NB4 (cell line): Measurements from ENCODE around the gene SYNDIG1.

ENCODE experiments used
- DNase-seq: peaks from one replicate; pipeline ENCODE4 v3.0.0; 2010; ENCODE audit warnings: low read depth
- H3K4me3 ChIP-seq: one replicate; pipeline ENCODE4 v1.5.1; 2011; ENCODE audit warnings: mild to moderate bottlenecking, low read depth, low read length, moderate library complexity
- MYC ChIP-seq: IDR thresholded peaks from 2 replicates; pipeline ENCODE4 v1.6.1; 2011; ENCODE audit warnings: low read depth, low read length
- POLR2A ChIP-seq: IDR thresholded peaks from 2 replicates; pipeline ENCODE4 v1.6.1; 2011; ENCODE audit warnings: mild to moderate bottlenecking; ENCODE audit not compliant: insufficient read length; ENCODE audit errors: extremely low read depth
- TF ChIP-seq, protein P1 (sequence below): IDR thresholded peaks from one replicate; pipeline ENCODE4 v1.5.1; 2012; ENCODE audit warnings: low read depth, low read length
- TF ChIP-seq, protein P2 (sequence below): IDR thresholded peaks from 2 replicates; pipeline ENCODE4 v1.6.1; 2011; ENCODE audit warnings: low read depth, low read length

SYNDIG1 gene

DNA sequence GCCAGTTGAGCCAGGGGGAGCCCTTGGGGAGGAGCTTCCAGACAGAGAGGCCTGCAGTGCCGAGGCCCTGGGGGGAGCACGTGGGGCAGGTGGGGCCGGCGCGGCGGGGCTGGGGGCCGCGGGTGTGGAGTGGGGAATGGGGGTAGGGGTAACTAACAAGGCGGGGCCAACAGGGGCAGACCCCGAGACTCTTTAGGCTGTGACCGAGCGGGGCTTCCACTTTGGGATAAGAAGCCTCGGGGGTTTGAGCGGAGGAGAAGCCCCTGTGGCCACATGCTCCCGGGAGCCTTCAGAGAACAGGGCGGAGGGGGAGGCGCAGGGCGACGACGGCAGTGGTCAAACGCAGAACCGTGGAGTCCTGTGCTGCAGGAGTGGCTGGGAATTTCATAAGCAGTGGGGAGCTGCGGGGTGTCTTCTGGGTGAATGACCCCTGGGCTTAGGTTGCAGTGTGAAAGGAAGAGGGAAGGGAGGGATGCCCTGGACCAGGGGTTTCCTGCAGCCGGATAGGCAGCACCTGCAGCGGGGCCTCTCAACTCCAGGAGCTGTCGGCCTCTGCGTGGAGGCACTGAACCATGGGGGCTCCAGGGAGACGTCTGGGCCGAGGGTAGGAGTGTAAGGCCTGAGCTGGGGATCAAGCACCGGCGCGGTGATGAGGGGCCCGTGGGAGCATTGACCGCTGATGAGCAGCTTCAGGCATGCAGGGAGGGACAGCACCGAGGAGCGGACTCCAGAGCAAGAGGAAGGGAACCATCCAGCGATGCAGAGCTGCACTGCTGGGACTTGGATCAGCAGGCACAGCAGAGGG is 121.0 kb downstream of the SYNDIG1 start:
- no peak overlapping the region for H3K4me3 ChIP-seq
- TF ChIP-seq, protein P1, sequence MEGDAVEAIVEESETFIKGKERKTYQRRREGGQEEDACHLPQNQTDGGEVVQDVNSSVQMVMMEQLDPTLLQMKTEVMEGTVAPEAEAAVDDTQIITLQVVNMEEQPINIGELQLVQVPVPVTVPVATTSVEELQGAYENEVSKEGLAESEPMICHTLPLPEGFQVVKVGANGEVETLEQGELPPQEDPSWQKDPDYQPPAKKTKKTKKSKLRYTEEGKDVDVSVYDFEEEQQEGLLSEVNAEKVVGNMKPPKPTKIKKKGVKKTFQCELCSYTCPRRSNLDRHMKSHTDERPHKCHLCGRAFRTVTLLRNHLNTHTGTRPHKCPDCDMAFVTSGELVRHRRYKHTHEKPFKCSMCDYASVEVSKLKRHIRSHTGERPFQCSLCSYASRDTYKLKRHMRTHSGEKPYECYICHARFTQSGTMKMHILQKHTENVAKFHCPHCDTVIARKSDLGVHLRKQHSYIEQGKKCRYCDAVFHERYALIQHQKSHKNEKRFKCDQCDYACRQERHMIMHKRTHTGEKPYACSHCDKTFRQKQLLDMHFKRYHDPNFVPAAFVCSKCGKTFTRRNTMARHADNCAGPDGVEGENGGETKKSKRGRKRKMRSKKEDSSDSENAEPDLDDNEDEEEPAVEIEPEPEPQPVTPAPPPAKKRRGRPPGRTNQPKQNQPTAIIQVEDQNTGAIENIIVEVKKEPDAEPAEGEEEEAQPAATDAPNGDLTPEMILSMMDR = no peak
- TF ChIP-seq MYC = no peak
- no peak for DNase-seq

DNA sequence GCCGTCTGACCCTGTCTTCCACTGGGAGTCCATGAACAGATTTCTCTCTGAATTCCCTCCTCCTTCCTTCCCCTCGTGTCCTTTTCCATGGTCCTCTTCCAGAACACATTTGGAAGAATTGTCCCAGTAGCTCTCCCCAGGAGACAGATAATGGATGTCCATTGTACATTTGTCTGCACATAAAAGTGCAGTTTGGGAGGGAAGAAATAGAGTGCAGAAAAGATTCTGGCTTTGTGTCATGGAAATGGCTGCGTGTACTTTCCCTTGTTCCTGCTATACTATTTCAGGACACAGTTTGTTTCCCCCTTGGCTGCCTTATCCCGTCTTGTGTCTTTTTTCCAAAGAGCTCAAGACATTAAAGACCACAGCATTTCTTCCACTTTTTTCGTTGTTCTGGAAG is 127.6 kb downstream of the SYNDIG1 start:
- no peak for DNase-seq
- TF ChIP-seq, protein P1 = no peak
- no peak overlapping the region for H3K4me3 ChIP-seq

DNA sequence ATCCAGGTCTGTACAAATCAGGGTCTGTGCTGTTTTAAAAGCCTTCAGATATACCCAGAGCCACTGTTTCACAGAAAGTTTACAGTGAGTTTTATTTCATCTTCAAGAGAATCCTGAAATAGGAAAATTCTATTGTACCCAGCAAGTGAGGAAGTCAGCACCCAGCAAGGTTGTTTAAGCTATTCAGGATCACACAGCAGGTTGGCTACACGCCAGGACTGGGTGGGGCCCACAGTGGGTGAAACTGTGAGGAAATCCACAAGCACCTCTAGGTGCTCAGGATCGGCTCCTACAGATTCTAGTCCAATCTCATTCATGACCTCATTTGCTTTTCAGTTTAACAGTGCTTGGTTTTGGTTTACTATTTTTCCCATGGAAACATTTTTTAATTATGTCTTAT is 128.9 kb downstream of the SYNDIG1 start:
- no peak overlapping the region for H3K4me3 ChIP-seq
- TF ChIP-seq, protein P1 = no peak
- TF ChIP-seq, protein P2, sequence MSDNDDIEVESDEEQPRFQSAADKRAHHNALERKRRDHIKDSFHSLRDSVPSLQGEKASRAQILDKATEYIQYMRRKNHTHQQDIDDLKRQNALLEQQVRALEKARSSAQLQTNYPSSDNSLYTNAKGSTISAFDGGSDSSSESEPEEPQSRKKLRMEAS = no peak
- no peak for TF ChIP-seq POLR2A
- no peak for TF ChIP-seq MYC
- no peak for DNase-seq

DNA sequence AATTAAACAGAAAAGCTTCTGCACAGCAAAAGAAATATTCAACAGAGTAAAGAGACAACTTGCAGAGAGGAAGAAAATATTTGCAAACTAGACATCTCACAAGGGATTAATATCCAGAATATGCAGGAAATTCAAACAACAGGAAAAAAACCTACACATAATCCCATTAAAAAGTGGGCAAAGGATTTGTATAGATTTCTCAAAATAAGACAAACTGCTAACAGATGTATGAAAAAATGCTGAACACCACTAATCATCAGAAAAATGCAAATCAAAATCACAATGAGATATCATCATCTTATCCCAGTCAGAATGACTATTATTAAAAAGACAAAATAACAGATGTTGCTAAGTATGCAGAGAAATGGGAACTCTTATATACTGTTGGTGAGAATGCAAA is 129.6 kb downstream of the SYNDIG1 start:
- DNase-seq = no peak
- TF ChIP-seq, protein P1 = no peak
- TF ChIP-seq POLR2A (no peak), MYC (no peak)
- TF ChIP-seq, protein P2 = no peak

DNA sequence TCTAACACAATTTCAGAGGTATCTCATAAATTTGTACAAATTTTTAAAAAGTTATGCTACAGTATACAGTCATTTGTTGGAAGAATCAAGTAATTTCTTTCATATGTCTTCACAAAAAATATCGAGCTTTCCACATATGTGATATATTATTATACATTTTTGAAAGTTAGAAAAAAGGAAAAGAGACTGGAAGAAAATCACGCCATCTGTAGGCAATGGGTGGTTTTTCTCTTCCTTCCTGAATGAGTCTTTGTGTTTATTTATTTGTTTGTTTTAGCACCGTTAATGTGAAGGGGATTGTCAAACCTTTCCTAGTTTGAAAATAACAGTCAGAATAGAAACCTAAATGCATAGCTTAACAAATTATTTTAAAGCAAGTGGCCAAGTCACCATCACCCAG is 130.6 kb downstream of the SYNDIG1 start:
- H3K4me3 ChIP-seq = no peak overlapping the region
- TF ChIP-seq, protein P1 = no peak
- TF ChIP-seq MYC (no peak), POLR2A (no peak)
- TF ChIP-seq, protein P2 = no peak
- DNase-seq = no peak

More for the DNA sequence above, 129.6 kb downstream of the SYNDIG1 start:
- no peak overlapping the region for H3K4me3 ChIP-seq

DNA sequence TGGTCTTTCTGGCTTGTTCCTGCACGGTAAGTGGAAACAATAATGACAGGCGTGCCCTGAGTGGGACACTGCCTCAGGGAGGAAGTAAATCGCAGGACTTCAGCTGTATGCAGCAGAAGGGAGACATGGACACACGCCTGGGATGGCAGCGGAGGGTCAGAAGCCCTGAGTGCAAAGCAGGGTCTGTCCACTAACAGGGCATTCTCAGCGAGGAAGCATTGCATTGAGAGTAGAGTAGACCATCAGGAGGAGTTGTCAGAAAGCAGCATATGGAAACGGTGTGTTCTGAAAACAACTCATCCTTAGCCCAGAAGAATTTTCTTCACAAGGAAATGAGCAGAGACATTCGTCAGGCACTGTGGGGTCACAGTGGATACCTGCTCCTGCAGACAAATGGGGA is 134.0 kb downstream of the SYNDIG1 start:
- DNase-seq = no peak
- TF ChIP-seq MYC (no peak), POLR2A (no peak)
- TF ChIP-seq, protein P1 = no peak
- TF ChIP-seq, protein P2 = no peak
- H3K4me3 ChIP-seq = no peak overlapping the region
